ENCODE data around the gene ZNF423.

- TF ChIP-seq, protein P1, sequence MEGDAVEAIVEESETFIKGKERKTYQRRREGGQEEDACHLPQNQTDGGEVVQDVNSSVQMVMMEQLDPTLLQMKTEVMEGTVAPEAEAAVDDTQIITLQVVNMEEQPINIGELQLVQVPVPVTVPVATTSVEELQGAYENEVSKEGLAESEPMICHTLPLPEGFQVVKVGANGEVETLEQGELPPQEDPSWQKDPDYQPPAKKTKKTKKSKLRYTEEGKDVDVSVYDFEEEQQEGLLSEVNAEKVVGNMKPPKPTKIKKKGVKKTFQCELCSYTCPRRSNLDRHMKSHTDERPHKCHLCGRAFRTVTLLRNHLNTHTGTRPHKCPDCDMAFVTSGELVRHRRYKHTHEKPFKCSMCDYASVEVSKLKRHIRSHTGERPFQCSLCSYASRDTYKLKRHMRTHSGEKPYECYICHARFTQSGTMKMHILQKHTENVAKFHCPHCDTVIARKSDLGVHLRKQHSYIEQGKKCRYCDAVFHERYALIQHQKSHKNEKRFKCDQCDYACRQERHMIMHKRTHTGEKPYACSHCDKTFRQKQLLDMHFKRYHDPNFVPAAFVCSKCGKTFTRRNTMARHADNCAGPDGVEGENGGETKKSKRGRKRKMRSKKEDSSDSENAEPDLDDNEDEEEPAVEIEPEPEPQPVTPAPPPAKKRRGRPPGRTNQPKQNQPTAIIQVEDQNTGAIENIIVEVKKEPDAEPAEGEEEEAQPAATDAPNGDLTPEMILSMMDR (conservative IDR thresholded peaks at IDR 0.05; ENCODE audit: low read depth in 2 of 2) = no peak
- TF ChIP-seq EZH2 (IDR thresholded peaks at IDR 0.05; ENCODE audit: low read depth, unreplicated experiment) (no peak), CREB1 (CRISPR knock-in tag; IDR thresholded peaks at IDR 0.05; ENCODE audit: low read depth) (no peak), REST (IDR thresholded peaks at IDR 0.05; ENCODE audit: unreplicated experiment) (no peak), JUNB (IDR thresholded peaks at IDR 0.05; ENCODE audit: unreplicated experiment) (no peak), EZH2phosphoT487 (IDR thresholded peaks at IDR 0.05; ENCODE audit: unreplicated experiment) (no peak), POLR2AphosphoS5 (IDR thresholded peaks at IDR 0.05; ENCODE audit: low read depth) (no peak), NANOG (IDR thresholded peaks at IDR 0.05; ENCODE audit: borderline replicate concordance) (no peak)
Observed at GRCh38 chr16:49824593-49824992, 31.3 kb downstream of the ZNF423 start.
